DND-41 (cell line): ENCODE measurements around the gene CFAP61.

Experiments used
- CTCF ChIP-seq: IDR thresholded peaks from 2 replicates; pipeline ENCODE4 v1.5.1; 2012; ENCODE audit warnings: borderline replicate concordance, low read length, moderate library complexity, mild to moderate bottlenecking; ENCODE audit not compliant: poor library complexity, severe bottlenecking; ENCODE audit errors: extremely low read depth
- EZH2 ChIP-seq: IDR thresholded peaks from 3 replicates; pipeline ENCODE4 v1.6.1; 2012; ENCODE audit warnings: borderline replicate concordance, low read depth, mild to moderate bottlenecking, moderate library complexity, low read length, inconsistent platforms; ENCODE audit not compliant: severe bottlenecking

DNA sequence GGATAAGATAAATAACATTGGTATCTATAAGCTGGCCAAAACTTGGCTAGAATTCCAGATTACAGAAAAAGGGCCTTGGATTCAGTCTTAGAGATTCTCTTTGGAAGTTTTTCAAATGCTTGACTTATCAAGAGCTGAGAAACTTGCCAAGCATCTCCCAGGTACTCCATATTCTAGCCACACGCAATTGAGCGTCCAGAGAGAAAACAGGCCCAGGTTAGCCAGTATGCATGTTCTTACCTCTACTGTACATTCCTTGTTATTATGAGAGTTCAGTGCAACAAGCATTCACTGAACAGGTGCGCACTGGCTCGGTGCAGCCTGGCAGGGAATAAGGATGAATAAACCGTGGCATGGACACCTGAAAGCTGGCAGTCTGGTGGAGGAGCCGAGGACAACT, 13.7 kb upstream of the CFAP61 start:
- TF ChIP-seq CTCF (no peak), EZH2 (no peak)
